H9 (cell line): ENCODE measurements around the gene MYOM1. TPM values are rescaled to one million over a fixed set of nuclear protein-coding genes. Genes with fewer than 3 reads are reported as not detected.

Experiments
- DNase-seq: peaks from one replicate; pipeline ENCODE4 v3.0.0-alpha.2; 2017
- H2AFZ ChIP-seq: one replicate; pipeline ENCODE4 v1.6.1; 2013; ENCODE audit warnings: mild to moderate bottlenecking, low read length, control low read depth, moderate library complexity
- H2AK5ac ChIP-seq: 2 replicates; pipeline ENCODE4 v1.6.1; 2013; ENCODE audit warnings: low read length, control low read depth, mixed read lengths; ENCODE audit not compliant: insufficient read length
- H2BK120ac ChIP-seq: one replicate; pipeline ENCODE4 v1.6.1; 2013; ENCODE audit warnings: low read depth, mild to moderate bottlenecking, low read length, control low read depth, inconsistent platforms; ENCODE audit not compliant: poor library complexity, severe bottlenecking
- H2BK12ac ChIP-seq: 2 replicates; pipeline ENCODE4 v1.6.1; 2013; ENCODE audit warnings: low read length, control low read depth, mixed read lengths, low read depth; ENCODE audit not compliant: insufficient read length
- H2BK15ac ChIP-seq: 2 replicates; pipeline ENCODE4 v1.6.1; 2013; ENCODE audit warnings: low read depth, low read length, control low read depth
- H2BK20ac ChIP-seq: one replicate; pipeline ENCODE4 v1.6.1; 2013; ENCODE audit warnings: low read depth, mild to moderate bottlenecking, low read length, control low read depth, inconsistent platforms; ENCODE audit not compliant: poor library complexity, severe bottlenecking
- H2BK5ac ChIP-seq: 2 replicates; pipeline ENCODE4 v1.6.1; 2013; ENCODE audit warnings: low read length, control low read depth, mixed read lengths; ENCODE audit not compliant: insufficient read length
- H3K14ac ChIP-seq: 2 replicates; pipeline ENCODE4 v1.6.1; 2013; ENCODE audit warnings: low read length, control low read depth; ENCODE audit not compliant: insufficient read depth
- H3K18ac ChIP-seq: 2 replicates; pipeline ENCODE4 v1.6.1; 2013; ENCODE audit warnings: low read depth, mild to moderate bottlenecking, mixed read lengths, low read length, control low read depth; ENCODE audit not compliant: insufficient read length
- H3K23ac ChIP-seq: 2 replicates; pipeline ENCODE4 v1.6.1; 2013; ENCODE audit warnings: low read length, control low read depth, mixed read lengths, low read depth; ENCODE audit not compliant: insufficient read length
- H3K23me2 ChIP-seq: 2 replicates; pipeline ENCODE4 v1.6.1; 2013; ENCODE audit warnings: low read depth, mild to moderate bottlenecking, mixed read lengths, low read length, control low read depth; ENCODE audit not compliant: insufficient read length, poor library complexity, severe bottlenecking
- H3K27ac ChIP-seq: 2 replicates; pipeline ENCODE4 v1.5.1; 2013; ENCODE audit warnings: low read length, control low read depth, mixed read lengths, low read depth; ENCODE audit not compliant: insufficient read length
- H3K27me3 ChIP-seq: 2 replicates; pipeline ENCODE4 v1.6.1; 2013; ENCODE audit warnings: low read length, control low read depth, inconsistent platforms; ENCODE audit not compliant: insufficient read depth
- H3K4ac ChIP-seq: 2 replicates; pipeline ENCODE4 v1.6.1; 2013; ENCODE audit warnings: low read depth, mild to moderate bottlenecking, control low read depth, inconsistent platforms, low read length, moderate library complexity
- H3K4me1 ChIP-seq: 2 replicates; pipeline ENCODE4 v1.6.1; 2013; ENCODE audit warnings: low read length, control low read depth, inconsistent platforms; ENCODE audit not compliant: insufficient read depth
- H3K4me2 ChIP-seq: 2 replicates; pipeline ENCODE4 v1.6.1; 2013; ENCODE audit warnings: low read length, control low read depth, mixed read lengths; ENCODE audit not compliant: insufficient read length, insufficient read depth
- H3K56ac ChIP-seq: 2 replicates; pipeline ENCODE4 v1.6.1; 2013; ENCODE audit warnings: low read depth, mild to moderate bottlenecking, mixed read lengths, low read length, control low read depth; ENCODE audit not compliant: insufficient read length
- H3K79me1 ChIP-seq: 2 replicates; pipeline ENCODE4 v1.6.1; 2013; ENCODE audit warnings: low read depth, mild to moderate bottlenecking, moderate library complexity, low read length, control low read depth, inconsistent platforms; ENCODE audit not compliant: insufficient read depth, poor library complexity, severe bottlenecking
- H3K79me2 ChIP-seq: 2 replicates; pipeline ENCODE4 v1.6.1; 2013; ENCODE audit warnings: low read length, control low read depth, inconsistent platforms; ENCODE audit not compliant: insufficient read depth
- H3K9ac ChIP-seq: 2 replicates; pipeline ENCODE4 v1.6.1; 2013; ENCODE audit warnings: low read length, control low read depth, mixed read lengths; ENCODE audit not compliant: insufficient read length; ENCODE audit errors: extremely low read depth
- H3K9me3 ChIP-seq: one replicate; pipeline ENCODE4 v1.6.1; 2013; ENCODE audit warnings: low read depth, low read length, inconsistent platforms; ENCODE audit not compliant: control insufficient read depth
- H3T11ph ChIP-seq: one replicate; pipeline ENCODE4 v1.6.1; 2013; ENCODE audit warnings: mild to moderate bottlenecking, low read length, control low read depth, inconsistent platforms
- H4K20me1 ChIP-seq: one replicate; pipeline ENCODE4 v1.6.1; 2013; ENCODE audit not compliant: control insufficient read depth, insufficient read length, insufficient read depth
- H4K5ac ChIP-seq: 2 replicates; pipeline ENCODE4 v1.6.1; 2013; ENCODE audit warnings: low read depth, mild to moderate bottlenecking, mixed read lengths, low read length, control low read depth; ENCODE audit not compliant: insufficient read length
- H4K8ac ChIP-seq: replicated peaks from 2 replicates; pipeline ENCODE4 v1.6.1; 2013; ENCODE audit warnings: low read length, control low read depth, mixed read lengths, low read depth; ENCODE audit not compliant: insufficient read length
- H4K91ac ChIP-seq: 2 replicates; pipeline ENCODE4 v1.6.1; 2013; ENCODE audit warnings: low read depth, mild to moderate bottlenecking, moderate library complexity, mixed read lengths, low read length, control low read depth; ENCODE audit not compliant: insufficient read length
- H3K27ac Mint-ChIP-seq, 3 experiments: 2 replicates in 2 of 3; 3 replicates in 1 of 3; pipeline ENCODE4 v1.8.0; 2020 to 2021; ENCODE audit warnings: mixed read lengths in 3 of 3, mild to moderate bottlenecking in 1 of 3, moderate library complexity in 1 of 3
- H3K27me3 Mint-ChIP-seq: 2 replicates; pipeline ENCODE4 v1.8.0; 2021; ENCODE audit warnings: low read depth, mild to moderate bottlenecking, moderate library complexity, mixed read lengths
- H3K36me3 Mint-ChIP-seq, 3 experiments: 2 replicates in 2 of 3; 3 replicates in 1 of 3; pipeline ENCODE4 v1.8.0; 2020 to 2021; ENCODE audit warnings: low read depth in 3 of 3, mixed read lengths in 3 of 3; ENCODE audit not compliant: insufficient read depth in 1 of 3
- H3K4me1 Mint-ChIP-seq, 2 experiments: 2 replicates each; pipeline ENCODE4 v1.8.0; 2020; ENCODE audit warnings: mixed read lengths in 2 of 2
- H3K4me3 Mint-ChIP-seq, 2 experiments: 2 replicates in 1 of 2; 3 replicates in 1 of 2; pipeline ENCODE4 v1.8.0; 2020 to 2021; ENCODE audit warnings: mild to moderate bottlenecking in 2 of 2, mixed read lengths in 2 of 2, moderate library complexity in 1 of 2
- H3K9me3 Mint-ChIP-seq, 2 experiments: 2 replicates in 1 of 2; 3 replicates in 1 of 2; pipeline ENCODE4 v1.8.0; 2020; ENCODE audit warnings: mild to moderate bottlenecking in 2 of 2, mixed read lengths in 2 of 2, moderate library complexity in 1 of 2
- WGBS: extraction: QIAGEN DNeasy Blood & Tissue Kit; methylation state at CpG from one replicate; pipeline ENCODE4 v1.1.7; 2013; ENCODE audit warnings: missing lambda C conversion rate, low lambda C conversion rate, mixed read lengths; ENCODE audit not compliant: insufficient read length; ENCODE audit errors: extremely low coverage; 5-methylcytosine and 5-hydroxymethylcytosine counted together
- total RNA-seq: library from RNA; stranded (reverse); gene quantifications from 2 replicates; pipeline ENCODE4 v1.2.1, GENCODE V29; 2021
- TF ChIP-seq, protein P1 (sequence below): fragments of 200-600 bp; sonication (generic); conservative IDR thresholded peaks from 3 replicates; pipeline ENCODE4 v1.8.0; 2021; ENCODE audit warnings: antibody characterized with exemption, mild to moderate bottlenecking

The MYOM1 gene
- total RNA-seq, 1 experiment from 2014 or later: 0.17 TPM

DNA sequence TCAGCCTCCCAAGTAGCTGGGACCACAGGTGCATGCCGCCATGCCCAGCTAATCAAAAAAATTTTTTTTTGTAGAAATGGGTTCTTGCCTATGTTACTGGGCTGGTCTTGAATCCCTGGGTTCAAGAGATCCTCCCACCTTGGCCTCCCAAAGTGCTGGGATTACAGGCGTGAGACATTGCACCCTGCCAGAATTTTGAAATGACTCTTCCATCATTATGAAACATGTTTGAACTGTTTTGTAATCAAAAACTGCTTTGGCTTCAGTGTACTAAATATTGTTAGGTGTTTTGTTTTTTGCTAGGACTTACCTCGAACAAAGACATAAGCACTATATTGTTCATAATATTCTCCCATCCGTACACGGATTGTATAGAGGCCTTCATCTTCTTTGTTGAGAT, 55.8 kb downstream of the MYOM1 start:
- no peak overlapping the region for H3K14ac ChIP-seq
- no peak overlapping the region for H2AK5ac ChIP-seq
- TF ChIP-seq, protein P1, sequence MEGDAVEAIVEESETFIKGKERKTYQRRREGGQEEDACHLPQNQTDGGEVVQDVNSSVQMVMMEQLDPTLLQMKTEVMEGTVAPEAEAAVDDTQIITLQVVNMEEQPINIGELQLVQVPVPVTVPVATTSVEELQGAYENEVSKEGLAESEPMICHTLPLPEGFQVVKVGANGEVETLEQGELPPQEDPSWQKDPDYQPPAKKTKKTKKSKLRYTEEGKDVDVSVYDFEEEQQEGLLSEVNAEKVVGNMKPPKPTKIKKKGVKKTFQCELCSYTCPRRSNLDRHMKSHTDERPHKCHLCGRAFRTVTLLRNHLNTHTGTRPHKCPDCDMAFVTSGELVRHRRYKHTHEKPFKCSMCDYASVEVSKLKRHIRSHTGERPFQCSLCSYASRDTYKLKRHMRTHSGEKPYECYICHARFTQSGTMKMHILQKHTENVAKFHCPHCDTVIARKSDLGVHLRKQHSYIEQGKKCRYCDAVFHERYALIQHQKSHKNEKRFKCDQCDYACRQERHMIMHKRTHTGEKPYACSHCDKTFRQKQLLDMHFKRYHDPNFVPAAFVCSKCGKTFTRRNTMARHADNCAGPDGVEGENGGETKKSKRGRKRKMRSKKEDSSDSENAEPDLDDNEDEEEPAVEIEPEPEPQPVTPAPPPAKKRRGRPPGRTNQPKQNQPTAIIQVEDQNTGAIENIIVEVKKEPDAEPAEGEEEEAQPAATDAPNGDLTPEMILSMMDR: no peak
- no peaks in the 10 kb centered on the region; a peak in 1 of 5 replicates for H3K9me3 Mint-ChIP-seq
- H3K56ac ChIP-seq: no peak overlapping the region
- no peaks in the 10 kb centered on the region; the same call in 1 of the 2 replicates for H3K4me1 ChIP-seq
- no peak overlapping the region for H2BK20ac ChIP-seq
- no peaks in the 10 kb centered on the region for H3K36me3 Mint-ChIP-seq
- peaks cover 8% of the 10 kb centered on the region in 2 experiments for H3K4me1 Mint-ChIP-seq
- H3K9me3 ChIP-seq: no peaks in the 10 kb centered on the region
- H3K27me3 ChIP-seq: no peaks in the 10 kb centered on the region
- no peaks in the 10 kb centered on the region for H3K79me1 ChIP-seq
- no peak overlapping the region for H2AFZ ChIP-seq
- H4K8ac ChIP-seq: no peak overlapping the region
- H3K27ac ChIP-seq: no peak overlapping the region
- H3T11ph ChIP-seq: no peak overlapping the region
- no peak overlapping the region for H4K5ac ChIP-seq
- no CpG with 5 or more reads among the region's 5 CpGs for WGBS
- no peaks in the 10 kb centered on the region for H3K23me2 ChIP-seq
- no peaks in the 10 kb centered on the region for H3K79me2 ChIP-seq
- no peak overlapping the region for H3K4me2 ChIP-seq
- H4K20me1 ChIP-seq: no peaks in the 10 kb centered on the region
- H3K9ac ChIP-seq: no peak overlapping the region
- no peak overlapping the region for H3K4ac ChIP-seq
- no peak overlapping the region for H2BK120ac ChIP-seq
- H2BK15ac ChIP-seq: no peak overlapping the region
- no peak overlapping the region for H3K18ac ChIP-seq
- H4K91ac ChIP-seq: no peak overlapping the region
- no peak overlapping the region for H3K27ac Mint-ChIP-seq
- H3K27me3 Mint-ChIP-seq: no peaks in the 10 kb centered on the region; the same call in 1 of the 2 replicates
- no peak overlapping the region for H3K4me3 Mint-ChIP-seq
- H3K23ac ChIP-seq: no peak overlapping the region
- H2BK5ac ChIP-seq: no peak overlapping the region
- DNase-seq: no peak
- no peak overlapping the region for H2BK12ac ChIP-seq
